WTC11 (cell line): ENCODE data around the gene LMAN2. TPM values are rescaled to one million over a fixed set of nuclear protein-coding genes. Genes with fewer than 3 reads are reported as not detected.

Source experiments
- ATAC-seq: fragments of 200-7000 bp; cut with Tn5 transposase; 2 replicates; pipeline ENCODE4 v1.10.0; 2021; ENCODE audit warnings: mild to moderate bottlenecking, moderate library complexity
- CTCF ChIA-PET: fragments of 300-600 bp; sonication (Branson Sonifier 250); formaldehyde crosslinking; loops from one replicate; lab custom pipeline; 2021; ENCODE audit warnings: antibody characterized with exemption; lab: Charles Lee
- POLR2A ChIA-PET: fragments of 350-600 bp; sonication (Branson Sonifier 250); formaldehyde crosslinking; loops from one replicate; lab custom pipeline; 2021; ENCODE audit warnings: antibody characterized with exemption; lab: Charles Lee
- DNase-seq: peaks from one replicate; pipeline ENCODE4 v3.0.0; 2021; ENCODE audit warnings: low spot score
- H3K27ac Mint-ChIP-seq: 2 replicates; pipeline ENCODE4 v1.8.0; 2021; ENCODE audit warnings: mixed read lengths
- H3K27me3 Mint-ChIP-seq: 2 replicates; pipeline ENCODE4 v1.8.0; 2021; ENCODE audit warnings: low read depth, mild to moderate bottlenecking, moderate library complexity, mixed read lengths
- H3K36me3 Mint-ChIP-seq: 2 replicates; pipeline ENCODE4 v1.8.0; 2021; ENCODE audit warnings: mixed read lengths
- H3K4me1 Mint-ChIP-seq: 2 replicates; pipeline ENCODE4 v1.8.0; 2022; ENCODE audit warnings: mixed read lengths
- H3K4me3 Mint-ChIP-seq: 2 replicates; pipeline ENCODE4 v1.8.0; 2021; ENCODE audit warnings: mild to moderate bottlenecking, moderate library complexity, mixed read lengths
- H3K9me3 Mint-ChIP-seq: 2 replicates; pipeline ENCODE4 v1.8.0; 2021; ENCODE audit warnings: mixed read lengths
- AFF4 ChIP-seq: sonication (generic); formaldehyde crosslinking; IDR thresholded peaks from 2 replicates; pipeline ENCODE4 v1.8.1; 2023; ENCODE audit warnings: mild to moderate bottlenecking, missing genetic modification reagents, borderline replicate concordance
- CBFB ChIP-seq: sonication (generic); formaldehyde crosslinking; IDR thresholded peaks from 2 replicates; pipeline ENCODE4 v1.8.1; 2022; ENCODE audit warnings: mild to moderate bottlenecking, low read depth, missing genetic modification reagents
- E2F5 ChIP-seq: sonication (generic); formaldehyde crosslinking; IDR thresholded peaks from 2 replicates; pipeline ENCODE4 v1.8.1; 2022; ENCODE audit warnings: mild to moderate bottlenecking, moderate library complexity, missing genetic modification reagents
- ERG ChIP-seq: fragments of 250-450 bp; sonication (Bioruptor Pico); IDR thresholded peaks from 2 replicates; pipeline ENCODE4 v1.8.0; 2021; ENCODE audit warnings: mild to moderate bottlenecking
- ESRRA ChIP-seq: sonication (generic); formaldehyde crosslinking; IDR thresholded peaks from 2 replicates; pipeline ENCODE4 v1.8.1; 2022; ENCODE audit warnings: mild to moderate bottlenecking, missing genetic modification reagents, borderline replicate concordance
- HMGA2 ChIP-seq: fragments of 250-450 bp; sonication (Bioruptor Pico); IDR thresholded peaks from 2 replicates; pipeline ENCODE4 v1.4.0; 2021; ENCODE audit warnings: mild to moderate bottlenecking, moderate library complexity
- IRF1 ChIP-seq: sonication (generic); formaldehyde crosslinking; IDR thresholded peaks from 2 replicates; pipeline ENCODE4 v1.8.0; 2023; ENCODE audit warnings: missing genetic modification reagents
- IRF2 ChIP-seq: sonication (generic); formaldehyde crosslinking; IDR thresholded peaks from 2 replicates; pipeline ENCODE4 v1.8.0; 2022; ENCODE audit warnings: low read depth, missing genetic modification reagents, borderline replicate concordance
- JAZF1 ChIP-seq: fragments of 250-450 bp; sonication (Bioruptor Pico); IDR thresholded peaks from 2 replicates; pipeline ENCODE4 v1.9.0; 2021; ENCODE audit warnings: moderate library complexity, mild to moderate bottlenecking, inconsistent platforms
- JUN ChIP-seq: sonication (generic); formaldehyde crosslinking; IDR thresholded peaks from 2 replicates; pipeline ENCODE4 v1.8.0; 2023; ENCODE audit warnings: mild to moderate bottlenecking, missing genetic modification reagents
- MLX ChIP-seq: sonication (generic); formaldehyde crosslinking; IDR thresholded peaks from 2 replicates; pipeline ENCODE4 v1.8.1; 2023; ENCODE audit warnings: mild to moderate bottlenecking, missing genetic modification reagents, moderate library complexity
- NR1H2 ChIP-seq: sonication (generic); formaldehyde crosslinking; IDR thresholded peaks from 2 replicates; pipeline ENCODE4 v1.9.0; 2021; ENCODE audit warnings: mild to moderate bottlenecking, moderate library complexity, missing genetic modification reagents
- PRDM15 ChIP-seq: sonication (generic); formaldehyde crosslinking; IDR thresholded peaks from 2 replicates; pipeline ENCODE4 v1.8.0; 2022; ENCODE audit warnings: missing genetic modification reagents
- TCF7 ChIP-seq: sonication (generic); formaldehyde crosslinking; IDR thresholded peaks from 2 replicates; pipeline ENCODE4 v1.8.0; 2022; ENCODE audit warnings: mild to moderate bottlenecking, low read depth, missing genetic modification reagents, moderate library complexity
- ZBTB43 ChIP-seq: sonication (generic); formaldehyde crosslinking; IDR thresholded peaks from 2 replicates; pipeline ENCODE4 v1.8.1; 2023; ENCODE audit warnings: mild to moderate bottlenecking, missing genetic modification reagents
- ZNF138 ChIP-seq: sonication (generic); formaldehyde crosslinking; conservative IDR thresholded peaks from 2 replicates; pipeline ENCODE4 v1.8.1; 2022; ENCODE audit warnings: mild to moderate bottlenecking, moderate library complexity, missing genetic modification reagents
- ZNF416 ChIP-seq: fragments of 250-450 bp; sonication (Bioruptor Pico); IDR thresholded peaks from 2 replicates; pipeline ENCODE4 v1.9.0; 2021; ENCODE audit warnings: mild to moderate bottlenecking, inconsistent platforms
- ZNF425 ChIP-seq: fragments of 250-450 bp; sonication (Bioruptor Pico); conservative IDR thresholded peaks from 2 replicates; pipeline ENCODE4 v1.9.0; 2021; ENCODE audit warnings: mild to moderate bottlenecking
- total RNA-seq: library from RNA; stranded (reverse); gene quantifications from 3 replicates; pipeline ENCODE4 v1.2.3, GENCODE V29; 2021

Gene LMAN2
- total RNA-seq, 1 experiment from 2014 or later: 162 TPM

GRCh38 chr5:177377851-177378776 is 26.6 kb upstream of the LMAN2 start:
- H3K27me3 Mint-ChIP-seq: peaks cover 14% of the 10 kb centered on the region
- no peak overlapping the region for H3K4me3 Mint-ChIP-seq
- DNase-seq (no peak), ATAC-seq (no peak)
- no peaks in the 10 kb centered on the region for H3K36me3 Mint-ChIP-seq
- H3K9me3 Mint-ChIP-seq: no peaks in the 10 kb centered on the region
- POLR2A ChIA-PET: interaction anchor here (1.1 to 1.6 kb wide), 3 partner anchors 24 to 77 kb away, joined by 3 to 5 read pairs (median 3); no protein-coding TSS in a partner anchor
- no peak overlapping the region for H3K27ac Mint-ChIP-seq
- CTCF ChIA-PET: interaction anchor here (0.5 to 4.6 kb wide), 13 partner anchors 8 to 199 kb away, joined by 3 to 52 read pairs (median 4); no protein-coding TSS in a partner anchor
- peaks cover 32% of the 10 kb centered on the region for H3K4me1 Mint-ChIP-seq
- TF ChIP-seq HMGA2 (CRISPR knock-in tag): no peak
- TF ChIP-seq ZNF416 (CRISPR knock-in tag): no peak
- TF ChIP-seq TCF7 (CRISPR knock-in tag): no peak
- TF ChIP-seq JAZF1: no peak
- TF ChIP-seq AFF4 (CRISPR knock-in tag): no peak
- no peak for TF ChIP-seq ESRRA (CRISPR knock-in tag)
- 0 out of 2 replicates have a peak, but pooled peaks have one; percentile 22 for TF ChIP-seq PRDM15
- TF ChIP-seq CBFB: no peak
- TF ChIP-seq, all 79 proteins: peak for 1

- Mint-ChIP-seq H3K4me1 (peaks cover 24% of the 10 kb centered on the region), H3K27me3 (peaks cover 10% of the 10 kb centered on the region), H3K4me3 (no peak overlapping the region), H3K36me3 (no peaks in the 10 kb centered on the region; the same call in 1 of the 2 replicates), H3K9me3 (no peaks in the 10 kb centered on the region), H3K27ac (no peak overlapping the region)
- DNase-seq: no peak
- ATAC-seq: no peak
- CTCF ChIA-PET: interaction anchor here (1.3 to 1.4 kb wide), 2 partner anchors 9 to 26 kb away, joined by 3 read pairs; no protein-coding TSS in a partner anchor
- POLR2A ChIA-PET: no interaction called here
- TF ChIP-seq MLX (CRISPR knock-in tag) (no peak), IRF2 (CRISPR knock-in tag) (no peak), ZNF425 (no peak), ZNF138 (CRISPR knock-in tag) (no peak), NR1H2 (CRISPR knock-in tag) (no peak), JUN (CRISPR knock-in tag) (no peak), ERG (CRISPR knock-in tag) (no peak), E2F5 (no peak), ZBTB43 (no peak), IRF1 (CRISPR knock-in tag) (no peak)
Observed at GRCh38 chr5:177376107-177376506, 24.6 kb upstream of the LMAN2 start.
